A549 (cell line): ENCODE results near the gene SELENOO. TPM values are rescaled to one million over a fixed set of nuclear protein-coding genes. Genes with fewer than 3 reads are reported as not detected.

ENCODE experiments used
- polyA plus RNA-seq, 4 experiments: library from polyadenylated mRNA; depleted of rRNA in 3 of 4; stranded (reverse); fragments of >200 nt; fragmentation: RNase III in 1 of 4; extraction: RNeasy Plus Mini Kit Qiagen cat#74134 plus additional on column Dnase treatment in 1 of 4; gene quantifications; 2 replicates in 3 of 4; 3 replicates in 1 of 4; pipeline ENCODE4 v1.2.3, GENCODE V29; 2011 to 2017

Gene SELENOO
- polyA plus RNA-seq, 2 of the 4 experiments (the other 2 are of a cell fraction), result 7.8 to 14.7 TPM

Other genes starting within 250 kb of the SELENOO start
- 3.8 and 4.4 TPM in 2 replicates for gene PIM3, start 240.2 kb upstream of the SELENOO start, polyA plus RNA-seq (2011; rRNA removed)
- 10.3 to 11.3 TPM (median 11.2 TPM) in 3 replicates for gene PIM3, start 240.2 kb upstream of the SELENOO start, polyA plus RNA-seq (2017; fragmentation: RNase III; extraction: RNeasy Plus Mini Kit Qiagen cat#74134 plus additional on column Dnase treatment)
- gene IL17REL, start 188.2 kb upstream of the SELENOO start, polyA plus RNA-seq (2011; rRNA removed), result 0.03 TPM in 1 of 2 replicates, not detected in the other
- gene IL17REL, start 188.2 kb upstream of the SELENOO start, polyA plus RNA-seq (2017; fragmentation: RNase III; extraction: RNeasy Plus Mini Kit Qiagen cat#74134 plus additional on column Dnase treatment), result 0.06 to 0.08 TPM (median 0.07 TPM) in 3 replicates
- not detected in 2 replicates for gene TTLL8, start 142.7 kb upstream of the SELENOO start, polyA plus RNA-seq (2011; rRNA removed)
- gene TTLL8, start 142.7 kb upstream of the SELENOO start, polyA plus RNA-seq (2017; fragmentation: RNase III; extraction: RNeasy Plus Mini Kit Qiagen cat#74134 plus additional on column Dnase treatment), result not detected in 3 replicates
- gene MLC1, start 115.6 kb upstream of the SELENOO start, polyA plus RNA-seq (2011; rRNA removed), result not detected in 2 replicates
- not detected in 3 replicates for gene MLC1, start 115.6 kb upstream of the SELENOO start, polyA plus RNA-seq (2017; fragmentation: RNase III; extraction: RNeasy Plus Mini Kit Qiagen cat#74134 plus additional on column Dnase treatment)
- gene MOV10L1, start 111.0 kb upstream of the SELENOO start, polyA plus RNA-seq (2011; rRNA removed), result 0.04 TPM in 1 of 2 replicates, not detected in the other
- 0.04 to 0.30 TPM in 2 of 3 replicates, not detected in the other for gene MOV10L1, start 111.0 kb upstream of the SELENOO start, polyA plus RNA-seq (2017; fragmentation: RNase III; extraction: RNeasy Plus Mini Kit Qiagen cat#74134 plus additional on column Dnase treatment)
- gene PANX2, start 30.3 kb upstream of the SELENOO start, polyA plus RNA-seq (2011; rRNA removed), result 1.5 and 1.6 TPM in 2 replicates
- gene PANX2, start 30.3 kb upstream of the SELENOO start, polyA plus RNA-seq (2017; fragmentation: RNase III; extraction: RNeasy Plus Mini Kit Qiagen cat#74134 plus additional on column Dnase treatment), result 3.9 to 4.4 TPM (median 4.3 TPM) in 3 replicates
- 13.4 and 14.8 TPM in 2 replicates for gene TRABD, start 15.1 kb upstream of the SELENOO start, polyA plus RNA-seq (2011; rRNA removed)
- gene TRABD, start 15.1 kb upstream of the SELENOO start, polyA plus RNA-seq (2017; fragmentation: RNase III; extraction: RNeasy Plus Mini Kit Qiagen cat#74134 plus additional on column Dnase treatment), result 28.2 to 30.9 TPM (median 30.4 TPM) in 3 replicates
- gene TUBGCP6, start 44.0 kb downstream of the SELENOO start, polyA plus RNA-seq (2011; rRNA removed), result 6.5 and 7.2 TPM in 2 replicates
- gene TUBGCP6, start 44.0 kb downstream of the SELENOO start, polyA plus RNA-seq (2017; fragmentation: RNase III; extraction: RNeasy Plus Mini Kit Qiagen cat#74134 plus additional on column Dnase treatment), result 13.3 to 14.3 TPM (median 14.2 TPM) in 3 replicates
- 2.4 and 2.5 TPM in 2 replicates for gene HDAC10, start 50.3 kb downstream of the SELENOO start, polyA plus RNA-seq (2011; rRNA removed)
- gene HDAC10, start 50.3 kb downstream of the SELENOO start, polyA plus RNA-seq (2017; fragmentation: RNase III; extraction: RNeasy Plus Mini Kit Qiagen cat#74134 plus additional on column Dnase treatment), result 10.1 to 14.0 TPM (median 12.0 TPM) in 3 replicates
- 12.5 and 13.5 TPM in 2 replicates for gene MAPK12, start 60.7 kb downstream of the SELENOO start, polyA plus RNA-seq (2011; rRNA removed)
- 24.1 to 26.0 TPM (median 25.8 TPM) in 3 replicates for gene MAPK12, start 60.7 kb downstream of the SELENOO start, polyA plus RNA-seq (2017; fragmentation: RNase III; extraction: RNeasy Plus Mini Kit Qiagen cat#74134 plus additional on column Dnase treatment)
- gene MAPK11, start 69.4 kb downstream of the SELENOO start, polyA plus RNA-seq (2011; rRNA removed), result 1.6 and 3.0 TPM in 2 replicates
- gene MAPK11, start 69.4 kb downstream of the SELENOO start, polyA plus RNA-seq (2017; fragmentation: RNase III; extraction: RNeasy Plus Mini Kit Qiagen cat#74134 plus additional on column Dnase treatment), result 5.5 to 7.4 TPM (median 5.7 TPM) in 3 replicates
- gene PLXNB2, start 106.6 kb downstream of the SELENOO start, polyA plus RNA-seq (2011; rRNA removed), result 24.6 and 32.4 TPM in 2 replicates
- gene PLXNB2, start 106.6 kb downstream of the SELENOO start, polyA plus RNA-seq (2017; fragmentation: RNase III; extraction: RNeasy Plus Mini Kit Qiagen cat#74134 plus additional on column Dnase treatment), result 64.4 to 67.2 TPM (median 65.0 TPM) in 3 replicates
- gene DENND6B, start 126.0 kb downstream of the SELENOO start, polyA plus RNA-seq (2011; rRNA removed), result 1.6 and 1.7 TPM in 2 replicates
- gene DENND6B, start 126.0 kb downstream of the SELENOO start, polyA plus RNA-seq (2017; fragmentation: RNase III; extraction: RNeasy Plus Mini Kit Qiagen cat#74134 plus additional on column Dnase treatment), result 1.7 to 2.3 TPM (median 1.9 TPM) in 3 replicates
- gene PPP6R2, start 142.3 kb downstream of the SELENOO start, polyA plus RNA-seq (2011; rRNA removed), result 9.5 and 9.6 TPM in 2 replicates
- gene PPP6R2, start 142.3 kb downstream of the SELENOO start, polyA plus RNA-seq (2017; fragmentation: RNase III; extraction: RNeasy Plus Mini Kit Qiagen cat#74134 plus additional on column Dnase treatment), result 13.2 to 15.1 TPM (median 14.7 TPM) in 3 replicates